GM19372 (cell line): Measurements from ENCODE around the gene SMDT1.
A peak's percentile ranks its signal among the peaks of the same experiment; 100 is the strongest.

Experiments
- ATAC-seq: cut with Tn5 transposase; IDR thresholded peaks from one replicate; pipeline ENCODE4 v1.9.1; 2021; ENCODE audit warnings: mild to moderate bottlenecking, low read depth, moderate library complexity; ENCODE audit not compliant: unreplicated experiment

Gene SMDT1

DNA sequence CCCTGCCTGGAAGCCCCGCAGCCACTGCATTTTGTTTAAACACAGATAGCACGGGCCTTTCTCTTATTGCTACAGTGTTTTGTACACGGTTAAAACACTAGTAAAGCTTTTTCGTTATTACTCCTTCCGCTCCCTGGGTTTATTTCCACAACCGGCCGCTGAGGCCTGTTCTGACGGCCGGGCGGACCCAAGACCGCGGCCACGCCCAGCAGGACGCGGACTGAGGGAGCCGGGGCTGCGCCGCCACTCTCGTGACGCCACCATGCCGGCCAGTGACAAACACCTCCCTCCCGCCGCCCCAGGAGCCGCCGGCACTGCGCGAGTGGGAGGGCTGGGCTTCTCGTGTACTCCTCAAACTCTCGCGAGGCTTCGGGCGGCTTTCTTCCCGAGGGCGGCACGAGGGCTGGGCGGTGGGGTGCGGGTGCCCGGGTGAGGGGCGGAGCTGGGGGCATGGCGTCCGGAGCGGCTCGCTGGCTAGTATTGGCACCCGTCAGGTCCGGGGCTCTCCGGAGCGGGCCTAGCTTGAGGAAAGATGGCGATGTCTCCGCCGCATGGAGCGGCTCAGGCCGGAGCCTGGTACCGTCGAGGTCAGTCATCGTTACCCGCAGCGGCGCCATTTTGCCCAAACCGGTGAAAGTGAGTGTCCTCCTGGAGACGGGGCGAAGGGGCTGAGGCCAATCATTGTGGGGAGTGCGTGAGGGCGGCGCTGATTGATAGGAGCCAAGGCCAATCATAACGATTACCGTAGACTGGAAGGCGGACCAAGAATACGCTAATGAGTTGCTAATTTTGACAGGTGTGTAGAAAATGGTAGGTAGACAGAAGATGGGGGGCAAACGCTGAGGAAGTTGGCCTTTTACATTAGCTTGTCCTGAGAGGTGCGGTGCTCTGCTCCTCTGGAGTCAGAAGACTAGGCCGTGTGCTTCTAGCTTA, at the start of gene SMDT1:
SMDT1 (plus strand) TSS at position 382 of the 933 bp plus-strand sequence; CDS start at position 451, 69 bp downstream.
- peak; percentile 81 for ATAC-seq

DNA sequence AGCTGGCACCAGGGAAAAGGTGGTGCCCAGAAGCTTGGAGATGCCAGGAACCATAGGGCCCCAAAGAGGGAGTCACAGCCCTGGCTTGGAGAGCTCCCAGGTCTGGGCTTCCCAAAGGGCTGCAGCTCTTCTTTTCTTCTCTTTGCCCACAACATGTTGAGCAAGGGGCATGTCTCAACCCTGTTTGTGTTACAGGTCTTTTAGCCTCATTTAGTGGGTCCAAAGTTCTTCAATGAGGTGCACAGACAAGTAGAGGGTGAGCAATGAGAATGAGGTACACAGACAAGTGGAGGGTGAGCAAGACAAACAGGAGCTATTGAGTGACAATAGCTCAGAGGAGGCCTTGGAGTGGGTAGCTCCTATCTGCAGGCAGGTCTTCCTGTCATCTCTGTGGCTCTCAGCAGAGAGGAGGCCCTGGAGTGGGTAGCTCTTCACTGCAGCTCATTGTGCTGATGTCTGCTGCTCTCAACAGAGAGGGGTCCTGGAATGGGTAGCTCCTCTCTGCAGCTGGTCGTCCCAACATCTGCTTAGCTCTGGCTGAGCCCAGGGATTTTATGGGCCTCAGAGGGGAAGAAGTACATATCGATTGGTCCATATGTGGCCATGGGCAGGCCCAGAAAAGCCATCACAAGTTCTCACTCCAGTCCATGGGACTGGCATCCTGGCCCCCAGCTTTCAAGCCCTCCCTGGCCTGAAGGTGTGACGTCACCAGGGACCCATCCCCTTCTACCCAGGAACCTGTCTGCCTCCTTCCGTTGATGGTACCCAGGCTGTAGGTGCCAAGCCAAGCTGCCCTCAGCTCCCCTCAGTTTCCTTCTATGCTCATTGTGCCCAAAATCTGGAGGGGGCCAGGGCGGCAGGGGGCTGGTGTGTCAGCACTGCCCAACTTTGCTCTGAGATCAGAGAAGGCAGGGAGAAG, 46.0 kb upstream of the SMDT1 start:
- ATAC-seq = no peak

- no peak for ATAC-seq
Measured at GRCh38 chr22:42035256-42035655, 44.2 kb upstream of the SMDT1 start.

DNA sequence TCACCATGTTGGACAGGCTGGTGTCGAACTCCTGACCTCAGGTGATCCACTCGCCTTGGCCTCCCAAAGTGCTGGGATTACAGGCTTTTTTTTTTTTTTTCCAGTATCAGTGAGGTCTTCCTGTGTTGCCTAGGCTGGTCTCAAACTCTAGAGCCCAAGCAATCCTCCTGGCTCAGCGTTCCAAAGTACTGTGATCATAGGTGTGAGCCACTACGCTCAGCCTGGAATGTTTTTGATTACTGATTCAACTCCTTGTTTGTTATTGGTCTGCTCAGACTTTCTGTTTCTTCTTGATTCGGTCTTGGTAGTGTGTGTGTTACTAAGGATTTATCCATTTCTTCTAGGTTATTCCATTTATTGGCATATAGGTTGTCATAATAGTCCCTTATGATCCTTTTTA, 40.2 kb upstream of the SMDT1 start:
- no peak for ATAC-seq

- ATAC-seq = no peak
Measured at GRCh38 chr22:42041784-42042183, 37.7 kb upstream of the SMDT1 start.

GRCh38 chr22:42050641-42051180, 28.8 kb upstream of the SMDT1 start:
- no peak for ATAC-seq

DNA sequence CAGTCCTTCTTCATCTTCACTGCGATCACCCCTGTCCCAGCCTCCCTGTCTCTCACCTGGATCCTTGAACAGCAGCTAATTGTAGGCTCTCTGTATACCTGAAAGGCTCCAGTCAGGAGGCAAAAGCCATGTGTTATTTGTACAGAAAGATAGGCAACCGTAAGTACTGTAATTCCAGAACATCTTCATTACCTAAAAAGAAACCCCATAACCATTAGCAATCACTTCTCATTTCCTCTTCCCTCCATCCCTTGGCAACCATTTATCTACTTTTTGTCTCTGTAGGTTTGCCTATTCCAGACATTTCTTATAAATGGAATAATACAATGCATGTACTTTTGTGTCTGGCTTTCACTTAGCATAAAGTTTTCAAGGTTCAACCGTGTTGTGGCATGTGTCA, 26.7 kb upstream of the SMDT1 start:
- ATAC-seq = no peak

DNA sequence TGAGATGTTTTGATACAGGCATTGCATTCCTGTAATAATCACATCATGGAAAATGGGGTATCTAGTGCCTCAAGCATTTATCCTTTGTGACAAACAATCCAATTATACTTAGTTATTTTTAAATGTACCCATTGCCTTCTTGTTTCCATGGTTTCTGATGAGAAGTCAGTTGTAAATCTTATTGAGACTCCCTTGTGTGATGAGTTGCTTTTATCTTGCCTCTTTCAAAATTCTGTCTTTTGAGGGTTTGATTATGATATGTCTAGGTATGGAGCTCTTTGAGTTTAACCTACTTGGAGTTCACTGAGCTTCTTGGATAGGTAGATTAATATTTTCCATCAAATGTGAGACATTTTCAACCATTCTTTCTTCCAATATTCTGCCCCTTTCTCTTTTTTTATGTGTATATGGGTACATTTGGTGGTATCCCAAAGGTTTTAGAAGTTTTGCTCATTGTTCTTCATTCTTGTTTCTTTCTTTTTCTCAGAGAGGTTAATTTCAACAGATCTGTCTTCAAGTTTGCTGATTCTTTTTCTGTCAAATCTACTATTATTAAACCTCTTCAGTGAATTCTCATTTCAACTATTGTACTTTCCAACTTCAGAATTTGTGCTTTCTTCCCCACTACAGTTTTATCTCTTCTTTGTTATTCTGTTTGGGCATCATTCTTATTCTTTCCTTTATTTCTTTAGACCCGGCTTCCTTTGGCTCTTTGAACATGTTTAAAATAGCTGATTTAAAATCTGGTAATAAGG, 22.6 kb upstream of the SMDT1 start:
- ATAC-seq = no peak

DNA sequence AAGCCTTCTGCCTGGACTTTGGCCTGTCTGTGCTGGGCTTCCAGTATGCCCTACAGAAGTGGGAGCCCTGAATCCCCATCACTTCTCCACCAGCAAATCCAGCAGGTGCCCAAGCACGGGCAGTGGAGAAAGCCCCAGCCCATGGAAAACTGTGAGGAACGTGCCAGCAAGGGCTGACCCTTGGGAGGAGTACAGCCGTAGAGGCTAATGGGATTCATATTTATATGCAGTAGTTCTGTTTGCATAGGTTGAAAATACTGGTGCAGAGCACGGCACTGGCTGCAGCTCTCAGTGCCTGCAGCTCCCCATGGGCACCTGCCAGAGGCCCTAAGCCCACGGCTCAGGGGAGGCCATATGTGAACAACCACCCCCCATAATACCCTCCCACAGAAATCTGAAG, 19.0 kb upstream of the SMDT1 start:
- no peak for ATAC-seq

GRCh38 chr22:42061041-42061440, 18.5 kb upstream of the SMDT1 start:
- ATAC-seq = no peak

GRCh38 chr22:42062506-42063170, 16.9 kb upstream of the SMDT1 start:
- no peak for ATAC-seq

- no peak for ATAC-seq
Measured at GRCh38 chr22:42064629-42065028, 14.9 kb upstream of the SMDT1 start.

DNA sequence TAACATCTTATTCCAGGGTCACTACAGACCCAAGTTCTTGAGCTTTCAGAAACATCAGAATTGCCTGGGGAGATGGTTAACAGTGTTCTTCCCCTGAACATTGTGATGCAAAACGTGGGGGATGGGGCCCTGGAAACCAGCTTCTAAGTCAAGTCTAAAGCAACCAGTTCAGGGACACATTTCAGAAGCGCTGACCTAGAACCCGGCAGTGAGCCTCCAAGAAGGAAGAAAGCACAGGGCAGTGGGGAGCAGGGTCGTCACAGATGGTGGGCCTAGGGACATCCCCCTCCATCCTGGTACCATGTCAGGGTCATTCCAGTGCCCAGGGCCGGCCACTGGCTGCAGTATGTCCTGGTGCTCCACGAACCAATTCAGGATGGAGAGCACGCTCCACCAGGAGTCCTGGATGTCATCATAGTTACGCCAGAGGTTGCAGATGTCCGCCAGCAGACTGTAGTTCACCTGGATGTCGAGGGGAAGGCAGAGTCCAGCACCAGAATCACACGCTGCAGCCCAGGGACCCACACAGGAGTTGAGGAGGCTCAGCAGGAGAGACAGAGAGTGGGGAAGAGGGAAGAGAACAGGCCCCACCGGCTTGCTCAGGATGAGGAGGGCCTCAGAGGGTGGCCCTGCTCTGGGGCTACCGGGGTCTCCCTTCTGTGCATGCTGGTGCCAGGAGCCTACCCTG, 13.9 kb upstream of the SMDT1 start:
- no peak for ATAC-seq

DNA sequence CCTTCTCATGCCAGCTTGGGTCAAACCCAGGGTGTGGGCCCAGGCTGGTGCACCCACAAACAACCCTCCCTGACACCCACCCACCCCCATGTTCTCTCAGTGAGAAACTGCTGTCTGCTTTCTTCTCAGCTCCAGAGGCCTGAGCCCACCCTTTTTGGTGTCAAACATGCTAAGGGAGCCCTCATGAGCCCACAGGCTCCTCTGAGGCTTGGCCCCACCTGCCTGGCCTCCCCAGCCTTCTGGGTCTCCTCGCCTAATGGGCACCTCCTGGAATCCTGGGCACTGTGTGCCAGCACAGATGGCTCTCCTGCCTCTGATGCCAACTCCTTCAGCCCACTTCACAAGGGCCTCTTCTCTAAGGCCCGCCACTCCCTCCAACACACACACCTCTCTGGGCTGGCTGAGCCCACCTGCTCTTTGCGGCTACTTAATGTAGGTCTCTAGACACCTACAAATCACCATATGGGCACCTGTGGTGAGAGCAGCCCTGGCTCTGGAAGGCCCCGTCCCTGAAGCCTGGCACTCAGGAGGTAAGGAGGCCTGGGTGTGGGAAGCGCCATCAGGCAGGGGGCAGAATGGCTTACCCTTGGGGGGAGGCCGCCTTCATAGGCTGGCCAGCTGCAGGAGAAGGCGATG, 13.3 kb upstream of the SMDT1 start:
- no peak for ATAC-seq

DNA sequence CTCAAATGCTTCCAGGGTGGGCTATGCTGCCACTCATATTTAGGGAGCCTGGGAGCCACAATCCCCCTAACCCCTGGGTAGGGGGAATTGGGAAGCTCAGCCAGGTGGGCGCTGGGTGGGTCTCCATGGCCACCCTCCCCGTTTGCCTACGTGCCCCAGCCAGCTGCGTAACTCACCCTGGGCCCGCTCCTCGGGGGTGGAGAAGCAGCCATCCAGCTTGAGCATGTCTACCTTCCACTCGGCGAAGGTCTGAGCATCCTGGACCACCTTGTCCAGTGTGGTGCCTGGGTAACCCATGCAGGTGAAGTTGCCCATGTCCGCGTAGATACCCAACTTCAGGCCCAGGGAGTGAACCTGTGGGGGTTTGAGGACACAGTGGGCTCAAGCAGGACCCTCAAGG, 12.6 kb upstream of the SMDT1 start:
- no peak for ATAC-seq

- no peak for ATAC-seq
Measured at GRCh38 chr22:42067671-42068251, 11.7 kb upstream of the SMDT1 start.

- ATAC-seq = no peak
Measured at GRCh38 chr22:42068291-42068690, 11.2 kb upstream of the SMDT1 start.

DNA sequence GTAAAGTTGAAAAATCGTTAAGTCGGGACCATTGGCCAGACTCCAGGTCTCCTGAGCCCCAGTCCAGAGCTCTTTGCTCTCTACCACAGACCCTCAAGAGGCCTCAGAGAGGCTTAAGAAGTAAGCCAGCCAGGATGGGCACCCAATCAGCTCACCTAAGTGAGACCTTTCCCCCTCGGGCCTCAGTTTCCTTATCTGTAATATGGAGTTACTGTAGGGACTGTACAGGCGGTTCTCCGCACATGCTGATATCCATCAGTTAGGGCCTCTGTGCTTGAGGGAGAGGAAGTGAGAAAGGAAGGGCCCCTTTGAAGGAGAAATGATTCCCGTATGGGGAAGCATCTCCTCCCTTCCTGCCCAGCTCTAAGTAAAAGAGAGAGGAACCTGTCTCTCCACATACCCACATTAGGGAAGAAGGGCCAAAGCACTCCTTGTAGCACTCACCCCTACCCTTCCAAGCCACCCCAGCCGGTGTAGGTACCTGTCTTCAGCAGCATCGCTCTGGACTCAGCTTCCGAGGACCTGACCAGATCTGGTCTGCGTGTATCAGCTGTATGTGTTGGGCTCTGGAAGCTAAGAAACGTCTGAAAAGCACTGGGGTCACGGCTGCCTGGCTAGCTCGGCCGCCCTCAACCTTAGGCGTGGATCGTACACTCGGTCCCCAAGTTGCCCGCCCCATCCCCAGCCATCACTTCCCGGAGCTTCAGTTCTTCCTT, 9.5 kb upstream of the SMDT1 start:
- ATAC-seq = peak; percentile 5
